Nephron (organoid): ENCODE data around the gene RBBP7.

ENCODE experiments used
- H3K27ac Mint-ChIP-seq, 3 experiments: 2 replicates each; pipeline ENCODE4 v1.8.0; 2020; ENCODE audit warnings: mixed read lengths in 3 of 3, mild to moderate bottlenecking in 2 of 3, moderate library complexity in 1 of 3
- H3K27me3 Mint-ChIP-seq: 2 replicates; pipeline ENCODE4 v1.8.0; 2021; ENCODE audit warnings: low read depth, mild to moderate bottlenecking, moderate library complexity, mixed read lengths
- H3K36me3 Mint-ChIP-seq: 2 replicates; pipeline ENCODE4 v1.8.0; 2020; ENCODE audit warnings: low read depth, mixed read lengths
- H3K4me1 Mint-ChIP-seq: 2 replicates; pipeline ENCODE4 v1.8.0; 2020; ENCODE audit warnings: mixed read lengths
- H3K4me3 Mint-ChIP-seq, 3 experiments: 2 replicates each; pipeline ENCODE4 v1.8.0; 2020; ENCODE audit warnings: mild to moderate bottlenecking in 3 of 3, mixed read lengths in 3 of 3, moderate library complexity in 2 of 3
- H3K9me3 Mint-ChIP-seq: 2 replicates; pipeline ENCODE4 v1.8.0; 2020; ENCODE audit warnings: mixed read lengths
- CTCF ChIP-seq, 3 experiments: fragments of 200-600 bp; sonication (generic); IDR thresholded peaks; one replicate each; pipeline ENCODE4 v1.5.0; 2021; ENCODE audit warnings: antibody characterized with exemption in 3 of 3; ENCODE audit not compliant: unreplicated experiment in 3 of 3

The RBBP7 gene

GRCh38 chrX:16797841-16798240 lies 72.3 kb downstream of the RBBP7 start:
- H3K4me3 Mint-ChIP-seq, result no peak overlapping the region
- H3K36me3 Mint-ChIP-seq, result peaks cover 44% of the 10 kb centered on the region

GRCh38 chrX:16797358-16797757 lies 72.8 kb downstream of the RBBP7 start:
- no peaks in the 10 kb centered on the region for H3K27me3 Mint-ChIP-seq
- H3K27ac Mint-ChIP-seq, result no peak overlapping the region
- no peaks in the 10 kb centered on the region for H3K9me3 Mint-ChIP-seq
- H3K36me3 Mint-ChIP-seq, result peaks cover 41% of the 10 kb centered on the region
- H3K4me1 Mint-ChIP-seq, result peaks cover 4% of the 10 kb centered on the region
- no peak overlapping the region for H3K4me3 Mint-ChIP-seq
- TF ChIP-seq CTCF (IDR thresholded peaks at IDR 0.05; ENCODE audit: unreplicated experiment in 3 of 3), result no peak

More at GRCh38 chrX:16797841-16798240, 72.3 kb downstream of the RBBP7 start:
- TF ChIP-seq CTCF (IDR thresholded peaks at IDR 0.05; ENCODE audit: unreplicated experiment in 3 of 3), result no peak
- H3K27me3 Mint-ChIP-seq, result no peaks in the 10 kb centered on the region
- no peaks in the 10 kb centered on the region for H3K9me3 Mint-ChIP-seq
- no peak overlapping the region for H3K27ac Mint-ChIP-seq
- peaks cover 4% of the 10 kb centered on the region for H3K4me1 Mint-ChIP-seq

- H3K4me3 Mint-ChIP-seq, result no peak overlapping the region
- H3K36me3 Mint-ChIP-seq, result peaks cover 40% of the 10 kb centered on the region
- no peaks in the 10 kb centered on the region for H3K9me3 Mint-ChIP-seq
- H3K27me3 Mint-ChIP-seq, result no peaks in the 10 kb centered on the region
- TF ChIP-seq CTCF (IDR thresholded peaks at IDR 0.05; ENCODE audit: unreplicated experiment in 3 of 3), result no peak
- peaks cover 4% of the 10 kb centered on the region for H3K4me1 Mint-ChIP-seq
- no peak overlapping the region for H3K27ac Mint-ChIP-seq
Measured at GRCh38 chrX:16796298-16796697, 73.9 kb downstream of the RBBP7 start.
